Mesendoderm (in vitro differentiated cells): ENCODE results near the gene CACNA1H.

Experiments
- DNase-seq: peaks from one replicate; pipeline ENCODE4 v3.0.0; 2013
- H2AK5ac ChIP-seq: 2 replicates; pipeline ENCODE4 v1.6.1; 2013; ENCODE audit warnings: low read length, inconsistent platforms
- H2BK120ac ChIP-seq: 2 replicates; pipeline ENCODE4 v1.6.1; 2013; ENCODE audit warnings: low read depth, mild to moderate bottlenecking, low read length, moderate library complexity, mixed read lengths
- H2BK15ac ChIP-seq: replicated peaks from 2 replicates; pipeline ENCODE4 v1.6.1; 2013; ENCODE audit warnings: low read depth, mild to moderate bottlenecking, moderate library complexity
- H2BK5ac ChIP-seq: 2 replicates; pipeline ENCODE4 v1.6.1; 2013; ENCODE audit warnings: low read length, inconsistent platforms
- H3K18ac ChIP-seq: 2 replicates; pipeline ENCODE4 v1.6.1; 2013; ENCODE audit warnings: mild to moderate bottlenecking, low read length, mixed read lengths
- H3K23ac ChIP-seq: one replicate; pipeline ENCODE4 v1.6.1; 2013; ENCODE audit warnings: low read length
- H3K27ac ChIP-seq: 2 replicates; pipeline ENCODE4 v1.5.1; 2013; ENCODE audit warnings: low read depth, mild to moderate bottlenecking, inconsistent platforms, low read length, moderate library complexity
- H3K27me3 ChIP-seq: 2 replicates; pipeline ENCODE4 v1.6.1; 2013; ENCODE audit warnings: low read length, control low read depth, mild to moderate bottlenecking, inconsistent platforms; ENCODE audit not compliant: insufficient read depth, poor library complexity
- H3K36me3 ChIP-seq: 2 replicates; pipeline ENCODE4 v1.6.1; 2013; ENCODE audit warnings: low read length, inconsistent platforms; ENCODE audit not compliant: control insufficient read depth, insufficient read depth
- H3K4ac ChIP-seq: one replicate; pipeline ENCODE4 v1.6.1; 2013; ENCODE audit warnings: low read depth, mild to moderate bottlenecking, low read length, moderate library complexity
- H3K4me1 ChIP-seq: 2 replicates; pipeline ENCODE4 v1.6.1; 2013; ENCODE audit warnings: low read depth, low read length, inconsistent platforms; ENCODE audit not compliant: control insufficient read depth
- H3K4me2 ChIP-seq: 2 replicates; pipeline ENCODE4 v1.6.1; 2013; ENCODE audit warnings: low read length
- H3K4me3 ChIP-seq: 2 replicates; pipeline ENCODE4 v1.5.1; 2013; ENCODE audit warnings: mild to moderate bottlenecking, low read length
- H3K56ac ChIP-seq: one replicate; pipeline ENCODE4 v1.6.1; 2013; ENCODE audit warnings: low read length
- H3K79me1 ChIP-seq: 2 replicates; pipeline ENCODE4 v1.6.1; 2013; ENCODE audit warnings: low read length, inconsistent platforms
- H3K79me2 ChIP-seq: 2 replicates; pipeline ENCODE4 v1.6.1; 2013; ENCODE audit warnings: mild to moderate bottlenecking, low read length; ENCODE audit not compliant: control insufficient read depth, insufficient read depth
- H3K9ac ChIP-seq: 2 replicates; pipeline ENCODE4 v1.6.1; 2013; ENCODE audit warnings: low read length, inconsistent platforms
- H4K5ac ChIP-seq: one replicate; pipeline ENCODE4 v1.6.1; 2013; ENCODE audit warnings: low read length
- H4K8ac ChIP-seq: one replicate; pipeline ENCODE4 v1.6.1; 2013; ENCODE audit warnings: low read depth, mild to moderate bottlenecking, control low read depth, low read length, moderate library complexity
- WGBS: extraction: QIAGEN DNeasy Blood & Tissue Kit; methylation state at CpG from one replicate; pipeline ENCODE4 v1.1.7; 2013; ENCODE audit warnings: low lambda C conversion rate, missing lambda C conversion rate; ENCODE audit not compliant: insufficient coverage; ENCODE audit errors: extremely low coverage; 5-methylcytosine and 5-hydroxymethylcytosine counted together

Gene CACNA1H

DNA sequence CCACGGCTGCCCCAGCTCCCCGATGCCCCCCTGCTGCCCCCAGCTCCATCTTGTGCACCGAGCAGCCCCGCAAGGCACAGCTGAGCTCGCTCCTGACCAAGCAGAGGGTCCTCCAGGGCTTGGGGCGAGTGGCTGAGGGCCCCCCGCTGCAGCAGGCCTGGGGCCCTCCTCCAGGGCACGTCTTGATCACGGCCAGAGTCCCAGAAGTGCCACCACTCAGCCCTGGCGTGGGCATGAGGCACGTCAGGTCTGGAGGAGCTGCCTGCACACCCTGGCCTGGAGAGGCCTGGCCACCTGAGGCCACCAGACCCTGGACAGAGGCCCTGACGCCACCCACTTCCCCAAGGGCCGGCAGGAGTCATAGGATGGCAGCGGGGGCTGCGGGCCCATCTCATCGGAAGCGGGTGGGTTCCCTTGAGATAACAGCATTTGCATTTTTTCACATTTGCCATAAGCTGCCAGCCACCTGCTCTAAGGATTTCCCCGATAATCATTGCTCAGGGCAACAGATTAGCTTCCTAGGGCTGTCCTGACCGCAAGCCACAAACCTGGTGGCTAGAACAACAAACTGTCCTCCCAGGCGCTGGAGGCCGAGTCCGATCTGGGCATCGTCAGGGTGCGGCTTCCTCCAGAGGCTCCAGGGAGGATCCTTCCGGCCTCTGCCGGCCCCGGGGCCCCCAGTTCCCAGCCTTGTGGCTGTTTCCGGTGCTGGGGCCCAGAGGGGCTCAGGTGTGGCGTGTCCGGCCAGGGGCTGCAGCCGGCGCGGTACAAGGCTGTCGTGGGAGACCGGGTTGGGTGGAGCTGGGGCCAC, 32.9 kb upstream of the CACNA1H start:
- Histone ChIP-seq H3K27me3 (no peaks in the 10 kb centered on the region), H2BK120ac (no peak overlapping the region), H3K56ac (no peak overlapping the region), H4K5ac (no peak overlapping the region), H2BK5ac (no peak overlapping the region), H3K23ac (no peak overlapping the region), H3K4ac (no peak overlapping the region), H2AK5ac (no peak overlapping the region), H3K79me1 (no peaks in the 10 kb centered on the region), H3K18ac (no peak overlapping the region), H3K36me3 (no peaks in the 10 kb centered on the region), H3K27ac (no peak overlapping the region), H3K4me2 (no peak overlapping the region), H3K4me3 (no peak overlapping the region), H3K4me1 (no peaks in the 10 kb centered on the region), H3K9ac (no peak overlapping the region), H4K8ac (no peak overlapping the region), H3K79me2 (no peaks in the 10 kb centered on the region), H2BK15ac (no peak overlapping the region)
- WGBS: no CpG with 5 or more reads among the region's 35 CpGs
- no peak for DNase-seq

DNA sequence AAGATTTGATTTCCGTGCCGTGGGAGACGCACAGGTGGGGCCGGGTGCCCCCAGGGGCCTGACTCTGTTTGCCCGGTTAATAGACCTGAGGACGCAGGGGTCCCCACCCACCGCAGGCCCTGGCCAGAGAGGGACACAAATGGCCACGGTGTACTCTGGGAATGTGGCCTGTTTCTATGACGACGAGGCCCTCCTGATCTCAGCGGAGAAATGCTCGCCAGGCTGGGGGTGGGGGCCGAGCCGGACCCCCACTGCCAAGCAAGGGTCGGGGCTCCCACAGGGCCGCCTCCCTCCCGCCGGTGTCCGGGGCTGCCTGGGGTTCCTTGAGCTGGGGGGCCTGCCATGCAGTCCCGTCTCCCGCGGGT, 32.3 kb upstream of the CACNA1H start:
- WGBS: no CpG with 5 or more reads among the region's 22 CpGs

DNA sequence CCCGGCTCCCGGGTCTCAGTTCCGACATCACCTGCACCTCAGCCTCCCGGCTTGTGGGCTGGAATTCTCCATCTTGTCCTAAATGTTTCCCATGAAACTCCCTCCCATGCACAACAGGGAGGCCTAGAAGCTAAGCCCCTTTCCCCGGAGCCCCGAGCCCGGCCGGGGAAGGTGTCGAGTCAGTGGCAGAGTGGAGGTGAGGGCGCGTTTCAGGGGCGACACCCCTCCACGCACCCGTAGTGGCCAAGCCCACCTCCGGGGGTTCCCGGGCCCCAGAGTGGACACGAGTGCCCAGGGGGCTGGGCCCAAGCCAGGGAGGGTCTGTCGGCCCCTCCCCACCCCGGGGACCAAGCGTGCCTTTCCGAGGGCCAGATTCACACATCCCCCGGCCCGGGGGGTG, 31.9 kb upstream of the CACNA1H start:
- Histone ChIP-seq H3K79me1 (no peaks in the 10 kb centered on the region), H3K27me3 (no peaks in the 10 kb centered on the region), H3K9ac (no peak overlapping the region), H3K27ac (no peak overlapping the region), H3K79me2 (no peaks in the 10 kb centered on the region), H3K56ac (no peak overlapping the region), H3K23ac (no peak overlapping the region), H2BK5ac (no peak overlapping the region), H2BK120ac (no peak overlapping the region), H3K4me2 (no peak overlapping the region), H4K5ac (no peak overlapping the region), H3K4me1 (no peaks in the 10 kb centered on the region), H3K36me3 (no peaks in the 10 kb centered on the region), H4K8ac (no peak overlapping the region), H3K18ac (no peak overlapping the region), H3K4me3 (no peak overlapping the region), H2AK5ac (no peak overlapping the region), H2BK15ac (no peak overlapping the region), H3K4ac (no peak overlapping the region)
- no peak for DNase-seq
- no CpG with 5 or more reads among the region's 23 CpGs for WGBS

More for the DNA sequence above, 32.3 kb upstream of the CACNA1H start:
- no peak overlapping the region for H4K5ac ChIP-seq
- H3K36me3 ChIP-seq: no peaks in the 10 kb centered on the region
- no peaks in the 10 kb centered on the region for H3K79me1 ChIP-seq
- no peak overlapping the region for H3K27ac ChIP-seq
- H3K18ac ChIP-seq: no peak overlapping the region
- no peak overlapping the region for H2BK120ac ChIP-seq
- no peak for DNase-seq
- H3K4me2 ChIP-seq: no peak overlapping the region
- H4K8ac ChIP-seq: no peak overlapping the region
- H3K9ac ChIP-seq: no peak overlapping the region
- no peak overlapping the region for H2AK5ac ChIP-seq
- no peak overlapping the region for H3K56ac ChIP-seq
- H3K4me1 ChIP-seq: no peaks in the 10 kb centered on the region
- H3K4me3 ChIP-seq: no peak overlapping the region
- H3K23ac ChIP-seq: no peak overlapping the region
- no peaks in the 10 kb centered on the region for H3K79me2 ChIP-seq
- no peak overlapping the region for H3K4ac ChIP-seq
- H2BK5ac ChIP-seq: no peak overlapping the region
- H3K27me3 ChIP-seq: no peaks in the 10 kb centered on the region
- H2BK15ac ChIP-seq: no peak overlapping the region

DNA sequence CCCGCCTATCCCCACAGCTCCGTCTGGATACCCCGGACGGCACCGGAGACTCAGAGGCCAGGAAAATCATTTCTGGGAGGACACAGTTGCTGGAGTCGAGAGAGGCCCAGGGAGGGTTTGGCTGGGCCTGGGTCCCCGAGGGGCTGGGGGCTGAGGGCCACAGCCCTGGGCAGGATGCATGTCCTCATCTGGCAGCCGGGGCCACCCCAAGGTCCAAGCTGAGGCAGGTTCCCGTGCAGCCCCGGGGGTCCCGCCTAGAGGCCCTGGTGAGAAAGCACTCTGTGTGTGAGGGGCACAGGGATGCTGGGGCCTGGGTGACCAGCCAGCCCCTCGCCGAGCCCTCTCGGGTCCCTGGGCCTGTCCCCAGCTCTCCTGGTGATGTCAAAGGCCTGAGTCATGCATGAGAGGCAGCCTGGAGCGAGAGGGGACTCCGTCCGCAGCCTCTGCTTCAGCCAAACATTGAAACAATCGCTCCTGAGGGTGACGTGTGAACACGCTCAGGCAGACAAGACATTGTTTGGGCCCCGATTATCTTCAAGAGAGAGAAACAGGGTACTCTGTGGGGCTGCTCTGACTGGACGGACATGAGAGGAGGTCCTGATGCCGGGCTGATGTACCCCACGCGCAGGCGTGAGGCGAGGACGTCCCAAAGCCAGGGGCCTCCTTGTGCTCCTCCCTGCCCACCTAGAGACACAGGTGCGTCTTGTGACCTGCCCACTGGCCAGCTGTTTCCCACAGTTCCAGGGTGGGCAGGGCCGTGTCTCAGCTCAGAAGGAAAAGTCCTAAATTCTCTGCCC, 31.1 kb upstream of the CACNA1H start:
- H3K9ac ChIP-seq: no peak overlapping the region
- no peaks in the 10 kb centered on the region for H3K27me3 ChIP-seq
- no peak overlapping the region for H4K5ac ChIP-seq
- no peaks in the 10 kb centered on the region for H3K36me3 ChIP-seq
- no peak overlapping the region for H3K23ac ChIP-seq
- H3K4me2 ChIP-seq: no peak overlapping the region
- no peak overlapping the region for H4K8ac ChIP-seq
- H2BK5ac ChIP-seq: no peak overlapping the region
- no peak overlapping the region for H2AK5ac ChIP-seq
- no peak overlapping the region for H3K27ac ChIP-seq
- no peak overlapping the region for H2BK120ac ChIP-seq
- DNase-seq: no peak
- H2BK15ac ChIP-seq: no peak overlapping the region
- no peak overlapping the region for H3K56ac ChIP-seq
- H3K4me1 ChIP-seq: no peaks in the 10 kb centered on the region
- no peak overlapping the region for H3K18ac ChIP-seq
- H3K79me1 ChIP-seq: no peaks in the 10 kb centered on the region
- H3K4me3 ChIP-seq: no peak overlapping the region
- WGBS: no CpG with 5 or more reads among the region's 30 CpGs
- H3K4ac ChIP-seq: no peak overlapping the region
- H3K79me2 ChIP-seq: no peaks in the 10 kb centered on the region

DNA sequence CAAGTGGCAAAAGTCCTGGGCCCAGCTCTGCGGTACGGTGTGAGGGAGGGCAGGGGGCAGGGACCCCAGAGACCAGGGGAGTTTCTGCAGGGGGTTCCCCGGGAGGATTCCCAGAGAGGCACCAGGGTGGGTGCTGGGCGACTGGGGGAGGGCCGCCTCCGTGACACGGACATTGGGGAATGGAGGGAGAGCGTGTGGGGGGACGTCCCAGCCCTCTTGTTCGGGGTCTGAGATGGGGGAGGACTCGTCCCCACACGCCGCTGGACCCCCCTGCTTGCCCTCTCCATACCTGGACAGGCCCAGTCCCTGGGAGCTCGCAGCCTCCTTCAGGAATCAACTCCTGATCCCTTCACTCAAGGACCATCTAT, 30.5 kb upstream of the CACNA1H start:
- no peak overlapping the region for H2AK5ac ChIP-seq
- no peak overlapping the region for H2BK15ac ChIP-seq
- no peak overlapping the region for H4K5ac ChIP-seq
- WGBS: no CpG with 5 or more reads among the region's 14 CpGs
- H3K4me2 ChIP-seq: no peak overlapping the region
- H3K27me3 ChIP-seq: no peaks in the 10 kb centered on the region
- no peak for DNase-seq
- no peak overlapping the region for H3K18ac ChIP-seq
- no peak overlapping the region for H3K56ac ChIP-seq
- H3K79me1 ChIP-seq: no peaks in the 10 kb centered on the region
- no peaks in the 10 kb centered on the region for H3K36me3 ChIP-seq
- H3K4me3 ChIP-seq: no peak overlapping the region
- no peaks in the 10 kb centered on the region for H3K4me1 ChIP-seq
- H3K27ac ChIP-seq: no peak overlapping the region
- H4K8ac ChIP-seq: no peak overlapping the region
- no peak overlapping the region for H2BK5ac ChIP-seq
- H3K79me2 ChIP-seq: no peaks in the 10 kb centered on the region
- H2BK120ac ChIP-seq: no peak overlapping the region
- H3K23ac ChIP-seq: no peak overlapping the region
- H3K9ac ChIP-seq: no peak overlapping the region
- H3K4ac ChIP-seq: no peak overlapping the region
